Measurements from ENCODE around the gene LONP2. TPM values are rescaled to one million over a fixed set of nuclear protein-coding genes. Genes with fewer than 3 reads are reported as not detected.
"Not testable (repeated sequence)": the region's sequence is repeated elsewhere in the genome, so short reads cannot be mapped to it uniquely, and the experiment has no call there.

Gene LONP2
- total RNA-seq, 1 experiment from 2014 or later, result 29.2 TPM

GRCh38 chr16:48235058-48235555, 9.0 kb upstream of the LONP2 start:
- no peak for DNase-seq (ENCODE audit: low read depth)

DNA sequence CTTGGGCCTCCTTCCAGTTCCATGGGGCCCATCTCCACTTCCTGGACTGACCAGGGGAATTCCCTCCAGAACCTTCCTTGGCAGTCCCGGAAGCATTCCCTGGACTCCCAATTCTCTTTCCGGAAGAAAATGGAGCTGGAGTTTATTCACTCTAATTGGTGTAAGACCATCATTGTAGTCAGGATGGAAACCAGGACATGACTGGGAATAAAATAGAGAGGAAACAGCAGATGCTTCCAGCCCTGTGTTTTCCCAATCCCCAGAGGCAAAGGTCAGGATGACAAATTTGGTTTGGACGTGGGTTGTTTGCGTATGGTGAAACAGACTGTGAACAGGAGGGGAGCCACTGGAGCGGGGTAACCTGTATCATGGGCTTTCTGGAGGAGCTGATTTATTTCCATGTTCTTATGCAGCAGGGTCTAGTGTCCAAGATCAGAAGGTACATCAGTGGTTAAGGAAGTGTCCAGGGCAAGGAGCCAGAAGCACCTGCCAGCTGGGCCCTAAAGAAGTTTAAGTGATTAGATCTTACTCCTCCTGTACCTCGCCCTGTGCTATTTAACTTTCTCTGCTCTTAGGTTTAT, 8.5 kb upstream of the LONP2 start:
- no peak for DNase-seq (ENCODE audit: low read depth)

DNA sequence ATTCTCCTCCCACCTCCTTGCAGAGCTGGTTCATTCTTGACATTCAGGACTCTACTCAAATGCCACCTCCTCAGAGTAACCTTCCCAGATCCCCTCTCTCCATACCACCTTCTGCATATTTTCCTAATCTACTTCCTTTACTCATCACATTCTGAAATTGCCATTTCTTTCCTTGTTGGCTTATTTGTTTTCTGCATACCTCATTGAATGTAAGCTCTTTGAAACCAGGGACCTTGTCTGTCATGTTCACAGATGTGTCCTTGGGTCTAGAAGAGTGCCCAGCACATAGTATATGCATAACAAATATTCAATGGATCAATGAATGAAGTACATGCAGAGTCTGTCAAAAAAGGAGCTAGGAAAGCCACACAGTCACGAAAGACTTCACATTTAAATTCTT, 7.8 kb upstream of the LONP2 start:
- no peak for DNase-seq (ENCODE audit: low read depth)

- DNase-seq (ENCODE audit: low read depth), result not testable (repeated sequence)
Observed at GRCh38 chr16:48240147-48240546, 4.0 kb upstream of the LONP2 start.

DNA sequence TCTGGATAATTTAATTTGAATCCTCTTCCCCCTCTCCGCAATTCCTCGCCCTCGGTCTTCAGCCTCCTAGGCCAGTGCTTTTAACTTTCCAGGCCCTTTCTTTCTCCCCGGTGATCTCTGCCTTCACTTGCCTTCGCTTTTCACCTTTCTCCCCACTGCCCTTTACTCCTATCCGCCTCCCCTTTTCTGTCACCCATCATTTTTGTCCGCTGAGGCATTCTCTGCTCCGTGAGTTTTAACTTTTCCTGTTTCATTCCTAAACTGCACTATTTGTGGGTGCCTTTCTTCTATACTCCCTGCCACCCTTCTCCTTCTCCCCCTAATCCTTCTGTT, 729 bp downstream of the LONP2 start:
- DNase-seq (ENCODE audit: low read depth), result no peak

GRCh38 chr16:48246066-48246465, 2.0 kb downstream of the LONP2 start:
- DNase-seq (ENCODE audit: low read depth), result no peak

DNA sequence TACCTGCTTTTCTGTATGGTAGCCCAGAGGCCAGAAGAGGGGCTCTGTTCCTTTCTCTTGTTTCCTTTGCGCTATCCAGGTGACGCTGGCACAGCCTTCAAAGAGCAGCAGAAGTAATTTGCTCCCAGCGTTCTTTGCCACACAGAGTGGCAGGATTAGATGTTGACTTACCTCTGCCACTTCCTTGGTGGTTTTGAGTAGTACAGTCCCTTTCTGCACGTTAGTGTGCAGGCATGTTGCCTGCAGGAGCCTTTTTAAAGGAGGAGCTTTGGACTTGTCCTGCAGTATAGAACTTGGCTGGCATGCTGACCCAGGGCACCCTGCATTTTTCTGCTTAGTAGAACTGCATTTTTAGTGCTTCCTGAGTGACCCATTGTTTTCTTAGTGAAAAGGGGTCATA, 3.2 kb downstream of the LONP2 start, which contains the start of gene ABCC11:
ABCC11 (minus strand) TSS at position 229 of the 400 bp plus-strand sequence. CDS start 15,618 bp downstream, outside the sequence.
- no peak for DNase-seq (ENCODE audit: low read depth)

GRCh38 chr16:48250520-48251278, 6.6 kb downstream of the LONP2 start:
- DNase-seq (ENCODE audit: low read depth), result no peak

GRCh38 chr16:48252013-48252412, 7.9 kb downstream of the LONP2 start:
- no peak for DNase-seq (ENCODE audit: low read depth)

DNA sequence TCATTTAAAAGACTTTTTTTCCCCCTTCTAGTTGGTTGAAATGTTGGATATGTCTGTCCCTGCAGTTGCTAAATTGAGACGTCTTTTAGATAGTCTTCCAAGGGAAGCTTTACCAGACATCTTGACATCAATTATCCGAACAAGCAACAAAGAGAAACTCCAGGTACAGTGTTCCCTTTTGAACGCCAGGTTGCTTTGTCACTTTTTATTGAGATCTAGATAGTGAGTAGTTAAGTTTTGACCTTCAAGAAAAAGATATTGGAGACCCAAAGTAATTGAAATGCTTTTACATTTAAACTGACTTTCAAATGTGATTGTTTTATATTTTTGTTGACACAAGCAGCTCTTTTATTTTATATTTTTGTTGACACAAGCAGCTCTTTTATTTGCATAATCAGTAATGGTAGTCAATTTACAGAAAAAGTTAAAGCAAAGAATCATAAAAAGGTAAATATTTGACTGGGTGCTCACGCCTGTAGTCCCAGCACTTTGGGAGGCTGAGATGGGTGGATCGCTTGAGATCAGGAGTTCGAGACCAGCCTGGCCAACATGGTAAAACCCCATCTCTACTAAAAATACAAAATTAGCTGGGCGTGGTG, 12.6 kb downstream of the LONP2 start:
- no peak for DNase-seq (ENCODE audit: low read depth)

GRCh38 chr16:48261569-48261968, 17.5 kb downstream of the LONP2 start:
- no peak for DNase-seq (ENCODE audit: low read depth)

- no peak for DNase-seq (ENCODE audit: low read depth)
Observed at GRCh38 chr16:48262631-48263030, 18.5 kb downstream of the LONP2 start.

GRCh38 chr16:48269011-48269410, 24.9 kb downstream of the LONP2 start:
- no peak for DNase-seq (ENCODE audit: low read depth)

- no peak for DNase-seq (ENCODE audit: low read depth)
Observed at GRCh38 chr16:48271728-48272127, 27.6 kb downstream of the LONP2 start.

DNA sequence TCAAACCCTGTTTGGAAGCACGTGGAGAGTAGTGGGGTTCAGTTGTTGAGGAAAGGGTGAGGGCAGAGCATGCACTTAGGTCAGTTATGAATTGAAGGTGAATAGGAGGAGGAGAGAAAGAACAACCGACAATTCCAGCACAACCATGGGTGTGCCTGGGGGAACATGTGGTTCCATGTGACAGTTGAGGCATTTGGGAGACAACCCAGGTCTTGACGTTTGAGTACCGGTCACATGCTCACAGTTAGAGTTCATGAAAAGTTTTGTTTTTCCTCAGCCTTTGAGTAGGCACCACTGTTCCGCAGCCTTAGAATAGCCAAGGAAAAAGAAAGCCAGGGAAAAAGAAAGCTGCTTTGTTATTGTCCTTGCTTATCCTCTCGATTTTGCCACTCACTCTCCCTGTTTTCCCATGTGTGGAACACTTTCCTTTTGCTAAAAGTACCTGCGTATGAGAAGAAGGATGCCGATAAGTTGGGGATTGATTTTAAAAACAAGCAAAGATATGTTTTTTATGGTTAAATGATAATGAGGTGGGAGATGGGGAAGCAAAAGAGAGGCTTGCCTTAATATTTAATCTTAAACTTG, 28.8 kb downstream of the LONP2 start:
- no peak for DNase-seq (ENCODE audit: low read depth)

DNA sequence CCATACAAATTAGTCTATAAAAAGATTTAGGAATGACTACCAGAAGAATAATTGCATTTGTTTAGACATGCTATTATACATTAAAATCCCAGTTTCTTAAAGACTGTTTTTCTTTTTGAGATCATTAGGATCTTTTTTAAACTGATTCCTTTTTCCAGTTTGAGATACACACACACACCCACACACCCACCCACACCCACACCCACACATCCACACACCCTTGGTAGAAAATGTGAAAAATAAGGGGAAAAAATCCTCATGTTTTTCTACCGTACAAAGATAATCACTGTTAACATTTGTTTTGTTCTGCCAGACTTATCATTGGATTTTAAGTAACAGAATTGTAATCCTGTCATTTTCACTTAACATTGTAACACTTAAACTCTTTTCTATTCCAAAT, 30.4 kb downstream of the LONP2 start:
- DNase-seq (ENCODE audit: low read depth), result no peak

DNA sequence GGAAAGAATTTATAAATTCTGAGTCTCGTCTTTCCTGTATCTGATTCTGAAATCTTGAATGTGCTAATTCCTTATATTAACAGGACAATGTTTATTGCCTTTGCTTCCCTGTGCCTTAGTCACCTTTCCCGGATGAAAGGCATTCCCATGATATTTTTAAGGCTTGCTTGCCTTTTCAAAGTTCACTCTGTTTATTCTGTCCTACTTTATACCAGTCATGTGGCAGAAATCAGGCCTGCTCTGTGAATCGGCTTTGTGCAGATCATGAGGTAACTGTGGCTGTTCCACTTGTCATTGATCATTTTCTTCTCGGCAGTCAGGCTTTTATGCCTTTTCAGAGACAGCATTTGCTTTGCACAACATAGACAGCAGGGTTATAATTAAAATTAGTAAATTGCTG, 32.0 kb downstream of the LONP2 start:
- no peak for DNase-seq (ENCODE audit: low read depth)

GRCh38 chr16:48277158-48277557, 33.1 kb downstream of the LONP2 start:
- no peak for DNase-seq (ENCODE audit: low read depth)

- DNase-seq (ENCODE audit: low read depth), result no peak
Observed at GRCh38 chr16:48279199-48279598, 35.1 kb downstream of the LONP2 start.

- DNase-seq (ENCODE audit: low read depth), result no peak
Observed at GRCh38 chr16:48280546-48280945, 36.4 kb downstream of the LONP2 start.

DNA sequence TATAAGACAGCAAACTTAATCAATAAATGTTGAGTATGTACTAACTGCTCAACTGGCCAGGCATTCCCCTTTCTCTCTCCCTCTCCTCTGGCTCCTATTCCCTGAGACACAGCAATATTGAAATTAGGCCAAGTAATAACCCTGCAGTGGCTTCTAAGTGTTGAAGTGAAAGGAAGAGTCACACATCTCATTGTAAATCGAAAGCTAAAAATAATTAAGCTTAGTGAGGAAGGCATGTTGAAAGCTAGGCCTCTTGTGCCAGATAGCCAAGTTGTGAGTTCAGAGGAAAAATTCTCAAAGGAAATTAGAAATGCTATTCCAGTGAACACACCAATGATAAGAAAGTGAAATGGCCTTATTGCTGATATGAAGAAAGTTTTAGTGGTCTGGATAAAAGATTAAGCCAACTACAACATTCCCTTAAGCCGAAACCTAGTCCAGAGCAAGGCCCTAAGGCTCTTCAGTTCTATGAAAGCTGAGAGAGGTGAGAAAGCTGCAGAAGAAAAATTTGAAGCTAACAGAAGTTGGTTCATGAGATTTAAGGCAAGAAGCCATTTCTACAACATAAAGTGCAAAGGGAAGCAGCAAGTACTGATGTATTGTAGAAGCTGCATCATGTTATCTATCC, 38.6 kb downstream of the LONP2 start:
- no peak for DNase-seq (ENCODE audit: low read depth)

DNA sequence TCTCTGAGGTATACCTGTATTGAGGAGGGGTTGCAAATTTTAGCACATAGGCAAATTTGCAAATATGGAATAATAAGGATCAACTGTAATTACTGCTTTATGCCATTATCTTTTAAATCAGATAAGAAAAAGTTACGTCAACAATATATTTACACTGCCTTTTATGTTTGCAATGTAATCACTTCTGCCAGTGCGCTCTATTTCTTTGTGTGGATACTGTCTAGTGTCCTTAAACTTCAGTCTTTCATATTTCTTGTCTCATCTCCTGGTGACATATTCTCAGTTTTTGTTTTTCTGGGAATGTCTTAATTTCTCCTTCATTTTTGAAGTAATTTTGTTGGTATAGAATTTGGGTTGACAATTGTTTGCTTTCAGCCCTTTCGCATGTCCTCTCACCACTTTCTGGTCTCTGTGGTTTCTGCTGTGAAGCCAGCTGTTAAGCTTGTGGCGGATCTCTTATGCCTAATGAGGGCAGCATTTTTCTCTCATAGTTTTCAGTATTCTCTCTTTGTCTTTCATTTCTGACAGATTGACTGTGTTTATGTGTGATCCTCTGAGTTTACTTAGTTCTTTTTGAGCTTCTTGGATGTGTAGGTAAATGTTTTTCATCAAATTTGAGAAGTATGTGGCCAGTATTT, 40.8 kb downstream of the LONP2 start:
- DNase-seq (ENCODE audit: low read depth), result no peak

Measured in Daoy (cell line).